Measurements from ENCODE around the gene SLC4A2.
A peak's percentile ranks its signal among the peaks of the same experiment; 100 is the strongest.

GRCh38 chr7:151085691-151086620 is 26.6 kb downstream of the SLC4A2 start, which contains the start of gene AGAP3:
- TF ChIP-seq CTCF (IDR thresholded peaks at IDR 0.05) (no peak), POLR2A (IDR thresholded peaks at IDR 0.05) (peak; percentile 67 to 86 (median 83))
